Caco-2 (cell line): Measurements from ENCODE around the gene SLC15A2. TPM values are rescaled to one million over a fixed set of nuclear protein-coding genes. Genes with fewer than 3 reads are reported as not detected.

ENCODE experiments used
- BruUV-seq: library from RNA; stranded (reverse); fragments of 400-500 nt; replicated peaks from 2 replicates; lab custom pipeline; 2021; lab: Mats Ljungman, UMichigan
- CTCF ChIA-PET: fragments of 300-600 bp; sonication (Branson Sonifier 250); formaldehyde crosslinking; loops from one replicate; lab custom pipeline; 2022; ENCODE audit warnings: antibody characterized with exemption; lab: Charles Lee
- POLR2A ChIA-PET: fragments of 300-600 bp; sonication (Branson Sonifier 250); formaldehyde crosslinking; loops from one replicate; lab custom pipeline; 2022; ENCODE audit warnings: antibody characterized with exemption; lab: Charles Lee
- DNase-seq, 2 experiments: peaks; one replicate each; pipeline versions ENCODE4 v3.0.0 to v3.0.0-alpha.2; 2020 to 2022
- H3K27me3 ChIP-seq: replicated peaks from 2 replicates; pipeline ENCODE4 v1.6.0; 2011; ENCODE audit warnings: low read length; ENCODE audit not compliant: control insufficient read depth, insufficient read depth
- H3K36me3 ChIP-seq: 2 replicates; pipeline ENCODE4 v1.5.1; 2011; ENCODE audit warnings: low read length; ENCODE audit not compliant: control insufficient read depth, insufficient read depth
- H3K4me1 ChIP-seq: fragments of 250-450 bp; sonication (Bioruptor Pico); 2 replicates; pipeline ENCODE4 v1.5.1; 2020; ENCODE audit warnings: mild to moderate bottlenecking
- H3K4me3 ChIP-seq: 2 replicates; pipeline ENCODE4 v1.5.1; 2011; ENCODE audit warnings: low read depth, mild to moderate bottlenecking, control low read depth, low read length
- H3K9me3 ChIP-seq: fragments of 250-450 bp; sonication (Bioruptor Pico); 2 replicates; pipeline ENCODE4 v1.5.1; 2020; ENCODE audit warnings: mild to moderate bottlenecking, moderate library complexity
- H3K27ac Mint-ChIP-seq: one replicate; pipeline ENCODE4 v1.8.0; 2022; ENCODE audit warnings: mixed read lengths; ENCODE audit not compliant: unreplicated experiment
- H3K27me3 Mint-ChIP-seq: one replicate; pipeline ENCODE4 v1.8.0; 2022; ENCODE audit warnings: mixed read lengths; ENCODE audit not compliant: insufficient read depth, unreplicated experiment
- H3K36me3 Mint-ChIP-seq: one replicate; pipeline ENCODE4 v1.8.0; 2022; ENCODE audit warnings: mild to moderate bottlenecking, mixed read lengths; ENCODE audit not compliant: insufficient read depth, unreplicated experiment
- H3K4me1 Mint-ChIP-seq: one replicate; pipeline ENCODE4 v1.8.0; 2022; ENCODE audit warnings: low read depth, mixed read lengths; ENCODE audit not compliant: unreplicated experiment
- H3K4me3 Mint-ChIP-seq: one replicate; pipeline ENCODE4 v1.8.0; 2022; ENCODE audit warnings: mild to moderate bottlenecking, moderate library complexity, mixed read lengths; ENCODE audit not compliant: unreplicated experiment
- H3K9me3 Mint-ChIP-seq: one replicate; pipeline ENCODE4 v1.8.0; 2022; ENCODE audit warnings: mixed read lengths; ENCODE audit not compliant: unreplicated experiment
- CTCF ChIP-seq, 2 experiments: fragments of 200-600 bp in 1 of 2; IDR thresholded peaks; 1 replicate in 1 of 2; 2 replicates in 1 of 2; pipeline versions ENCODE4 v1.5.1 to v1.8.0; 2011 to 2022; ENCODE audit warnings: antibody characterized with exemption in 1 of 2, control low read depth in 1 of 2, inconsistent platforms in 1 of 2, low read depth in 1 of 2, low read length in 1 of 2, mild to moderate bottlenecking in 1 of 2, moderate library complexity in 1 of 2; ENCODE audit not compliant: insufficient read depth in 1 of 2, severe bottlenecking in 1 of 2, unreplicated experiment in 1 of 2
- intact Hi-C: fragments of 100-400 bp; cut with micrococcal nuclease; formaldehyde crosslinking; loops from one replicate; pipeline ENCODE4 v1.10.0; 2022; ENCODE audit not compliant: unreplicated experiment
- total RNA-seq: library from RNA; stranded (reverse); gene quantifications from 2 replicates; pipeline ENCODE4 v1.2.3, GENCODE V29; 2022

The SLC15A2 gene
- total RNA-seq, 1 experiment from 2014 or later, result 4.7 TPM

- peaks cover 7% of the 10 kb centered on the region for H3K36me3 Mint-ChIP-seq
- no peak for DNase-seq
- ChIA-PET POLR2A (interaction anchor here (0.6 kb wide), 1 partner anchor 41 kb away, joined by 4 read pairs; no protein-coding TSS in a partner anchor), CTCF (interaction anchor here (0.7 kb wide), 2 partner anchors 28 to 637 kb away, joined by 3 read pairs; no protein-coding TSS in a partner anchor)
- Histone ChIP-seq H3K36me3 (no peaks in the 10 kb centered on the region), H3K27me3 (no peaks in the 10 kb centered on the region), H3K4me3 (no peak overlapping the region), H3K9me3 (no peaks in the 10 kb centered on the region), H3K4me1 (peaks cover 50% of the 10 kb centered on the region)
- intact Hi-C loops, result loop anchor here (5.0 kb wide), 1 partner anchor 45 kb away; no protein-coding TSS in a partner anchor
- H3K27me3 Mint-ChIP-seq, result no peaks in the 10 kb centered on the region
- no peak overlapping the region for H3K4me3 Mint-ChIP-seq
- H3K9me3 Mint-ChIP-seq, result no peaks in the 10 kb centered on the region
- peaks cover 31% of the 10 kb centered on the region for H3K4me1 Mint-ChIP-seq
- H3K27ac Mint-ChIP-seq, result peak overlapping the region; percentile 27
- TF ChIP-seq CTCF (IDR thresholded peaks at IDR 0.05; ENCODE audit: insufficient read depth in 1 of 2, low read depth in 1 of 2, low read length in 1 of 2, severe bottlenecking in 1 of 2, unreplicated experiment in 1 of 2), result no peak
- BruUV-seq, result no TSS peak
Observed at GRCh38 chr3:121897296-121897695, 3.1 kb downstream of the SLC15A2 start.

- DNase-seq, result no peak
- Histone ChIP-seq H3K27me3 (no peaks in the 10 kb centered on the region), H3K4me3 (no peak overlapping the region), H3K4me1 (no peaks in the 10 kb centered on the region), H3K9me3 (no peaks in the 10 kb centered on the region), H3K36me3 (no peaks in the 10 kb centered on the region)
- TF ChIP-seq CTCF (IDR thresholded peaks at IDR 0.05; ENCODE audit: insufficient read depth in 1 of 2, low read depth in 1 of 2, low read length in 1 of 2, severe bottlenecking in 1 of 2, unreplicated experiment in 1 of 2), result no peak
- no peak overlapping the region for H3K4me3 Mint-ChIP-seq
- POLR2A ChIA-PET, result no interaction called here
- BruUV-seq, result no TSS peak
- peaks cover 8% of the 10 kb centered on the region for H3K27me3 Mint-ChIP-seq
- peaks cover 8% of the 10 kb centered on the region for H3K4me1 Mint-ChIP-seq
- intact Hi-C loops, result no loop called here
- H3K9me3 Mint-ChIP-seq, result peaks cover 5% of the 10 kb centered on the region
- no peaks in the 10 kb centered on the region for H3K36me3 Mint-ChIP-seq
- no peak overlapping the region for H3K27ac Mint-ChIP-seq
- CTCF ChIA-PET, result no interaction called here
Observed at GRCh38 chr3:121913305-121913990, 19.2 kb downstream of the SLC15A2 start.

GRCh38 chr3:121914081-121914998, 20.1 kb downstream of the SLC15A2 start:
- no peaks in the 10 kb centered on the region for H3K36me3 ChIP-seq
- H3K9me3 Mint-ChIP-seq, result no peaks in the 10 kb centered on the region
- H3K36me3 Mint-ChIP-seq, result no peaks in the 10 kb centered on the region
- no peaks in the 10 kb centered on the region for H3K4me1 ChIP-seq
- H3K4me3 Mint-ChIP-seq, result no peak overlapping the region
- no peaks in the 10 kb centered on the region for H3K27me3 ChIP-seq
- TF ChIP-seq CTCF (IDR thresholded peaks at IDR 0.05; ENCODE audit: insufficient read depth in 1 of 2, low read depth in 1 of 2, low read length in 1 of 2, severe bottlenecking in 1 of 2, unreplicated experiment in 1 of 2), result no peak
- peaks cover 13% of the 10 kb centered on the region for H3K27me3 Mint-ChIP-seq
- intact Hi-C loops, result no loop called here
- no peak overlapping the region for H3K4me3 ChIP-seq
- DNase-seq, result no peak
- POLR2A ChIA-PET, result no interaction called here
- BruUV-seq, result no TSS peak
- peaks cover 11% of the 10 kb centered on the region for H3K4me1 Mint-ChIP-seq
- H3K9me3 ChIP-seq, result no peaks in the 10 kb centered on the region
- CTCF ChIA-PET, result interaction anchor here (0.6 kb wide), 1 partner anchor 18 kb away, joined by 5 read pairs; no protein-coding TSS in a partner anchor
- no peak overlapping the region for H3K27ac Mint-ChIP-seq
